GM12892 (cell line): ENCODE data around the gene SPOCK1.

ENCODE experiments used
- POLR2A ChIP-seq: IDR thresholded peaks from 2 replicates; pipeline ENCODE4 v1.6.1; 2011; ENCODE audit warnings: low read depth, low read length, control low read depth
- POLR2AphosphoS5 ChIP-seq: IDR thresholded peaks from 2 replicates; pipeline ENCODE4 v1.6.1; 2011; ENCODE audit warnings: low read depth, low read length, control low read depth

DNA sequence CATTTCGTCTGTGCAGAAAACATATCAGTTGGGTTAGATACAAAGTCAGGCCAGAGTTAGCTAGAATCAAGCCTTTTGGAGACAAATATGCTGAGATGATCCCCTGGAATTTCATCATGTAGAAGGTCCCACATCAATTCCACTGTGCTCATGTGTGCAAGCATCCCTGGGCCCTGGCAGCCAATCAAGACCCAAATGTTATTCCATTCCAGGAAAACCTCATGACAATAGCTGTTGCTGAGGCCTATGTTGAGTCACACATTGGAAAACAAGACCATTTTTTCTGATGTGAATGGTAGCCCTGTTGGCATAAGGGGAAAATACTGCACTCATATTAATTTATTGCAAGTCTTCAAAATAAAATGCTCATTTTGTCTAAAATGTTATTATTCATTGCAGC lies 11.5 kb downstream of the SPOCK1 start:
- TF ChIP-seq POLR2A (no peak), POLR2AphosphoS5 (no peak)
